CD4-positive, alpha-beta memory T cell (primary cell): ENCODE data around the gene KLF13. TPM values are rescaled to one million over a fixed set of nuclear protein-coding genes. Genes with fewer than 3 reads are reported as not detected.
A peak's percentile ranks its signal among the peaks of the same experiment; 100 is the strongest.

ENCODE experiments used
- CTCF ChIA-PET: fragments of 350-600 bp; sonication (Branson Sonifier 250); formaldehyde crosslinking; loops from one replicate; lab custom pipeline; 2021; ENCODE audit warnings: inconsistent platforms; ENCODE audit not compliant: partially characterized antibody; lab: Charles Lee
- POLR2A ChIA-PET: fragments of 350-600 bp; sonication (Branson Sonifier 250); formaldehyde crosslinking; loops from one replicate; lab custom pipeline; 2021; ENCODE audit not compliant: partially characterized antibody; lab: Charles Lee
- DNase-seq, 5 donors: peaks; one replicate each; pipeline versions ENCODE4 v3.0.0 to v3.0.0-alpha.2; 2020 to 2022; ENCODE audit warnings: mixed read lengths in 1 of 5
- H3K27ac ChIP-seq: one replicate; pipeline ENCODE4 v1.7.0; 2013; ENCODE audit warnings: low read depth, low read length
- H3K27me3 ChIP-seq: 2 replicates; pipeline ENCODE4 v1.7.0; 2013; ENCODE audit warnings: mild to moderate bottlenecking, low read length, moderate library complexity; ENCODE audit not compliant: insufficient read depth
- H3K36me3 ChIP-seq: 2 replicates; pipeline ENCODE4 v1.7.0; 2013; ENCODE audit warnings: mild to moderate bottlenecking, low read length, moderate library complexity; ENCODE audit not compliant: insufficient read depth
- H3K4me1 ChIP-seq: 2 replicates; pipeline ENCODE4 v1.7.0; 2013; ENCODE audit warnings: mild to moderate bottlenecking, low read length, moderate library complexity; ENCODE audit not compliant: insufficient read depth
- H3K4me3 ChIP-seq, 2 donors: one replicate each; pipeline ENCODE4 v1.7.0; 2013; ENCODE audit warnings: low read length in 2 of 2, mild to moderate bottlenecking in 1 of 2
- H3K9me3 ChIP-seq, 2 donors: one replicate each; pipeline ENCODE4 v1.7.0; 2013; ENCODE audit warnings: low read length in 2 of 2, control low read depth in 1 of 2; ENCODE audit not compliant: control insufficient read depth in 1 of 2
- H3K27ac Mint-ChIP-seq, 7 donors: one replicate each; pipeline ENCODE4 v1.8.0; 2020 to 2021; ENCODE audit warnings: mixed read lengths in 7 of 7, mild to moderate bottlenecking in 6 of 7, inconsistent platforms in 3 of 7, moderate library complexity in 3 of 7
- H3K27me3 Mint-ChIP-seq, 2 donors: one replicate each; pipeline ENCODE4 v1.8.0; 2020 to 2021; ENCODE audit warnings: mixed read lengths in 2 of 2
- H3K36me3 Mint-ChIP-seq, 2 donors: one replicate each; pipeline ENCODE4 v1.8.0; 2020 to 2021; ENCODE audit warnings: mixed read lengths in 2 of 2, inconsistent platforms in 1 of 2, mild to moderate bottlenecking in 1 of 2
- H3K4me1 Mint-ChIP-seq, 4 donors: one replicate each; pipeline ENCODE4 v1.8.0; 2020 to 2021; ENCODE audit warnings: mixed read lengths in 4 of 4, mild to moderate bottlenecking in 1 of 4
- H3K4me3 Mint-ChIP-seq, 8 donors: one replicate each; pipeline ENCODE4 v1.8.0; 2020 to 2021; ENCODE audit warnings: mixed read lengths in 8 of 8, mild to moderate bottlenecking in 7 of 8, moderate library complexity in 6 of 8, inconsistent platforms in 3 of 8
- H3K9me3 Mint-ChIP-seq, 8 donors: one replicate each; pipeline ENCODE4 v1.8.0; 2020 to 2021; ENCODE audit warnings: mixed read lengths in 8 of 8, mild to moderate bottlenecking in 5 of 8, inconsistent platforms in 3 of 8, moderate library complexity in 1 of 8
- intact Hi-C: fragments of 100-400 bp; cut with micrococcal nuclease; formaldehyde crosslinking; loops from one replicate; pipeline ENCODE4 v1.15.1; 2023
- polyA plus RNA-seq, 2 donors: library from polyadenylated mRNA; unstranded; fragments of 300-500 nt; fragmentation: Illumina TruSeq; gene quantifications; one replicate each; pipeline ENCODE4 v1.2.3, GENCODE V29; 2021
- total RNA-seq, 2 experiments: library from RNA; stranded (reverse); gene quantifications; one replicate each; pipeline ENCODE4 v1.2.3, GENCODE V29; 2021

The KLF13 gene
- total and polyA plus RNA-seq, 4 experiments from 2014 or later = 22.0 to 202 (median 139) TPM

- CTCF ChIA-PET = interaction anchor here (0.6 to 5.2 kb wide), 15 partner anchors 14 to 159 kb away, joined by 3 to 18 read pairs (median 5); no protein-coding TSS in a partner anchor
- H3K4me1 Mint-ChIP-seq = peaks cover 42 to 67% (median 54%) of the 10 kb centered on the region in 4 donors
- Histone ChIP-seq H3K4me3 (peak overlapping the region; percentile 74 to 93), H3K36me3 (no peaks in the 10 kb centered on the region), H3K9me3 (no peaks in the 10 kb centered on the region), H3K27ac (peak overlapping the region; percentile 96), H3K27me3 (no peaks in the 10 kb centered on the region), H3K4me1 (peaks cover 66% of the 10 kb centered on the region)
- DNase-seq = peak; percentile 77 to 90 (median 80)
- H3K4me3 Mint-ChIP-seq = peak overlapping the region; percentile 91 to 97 (median 94)
- POLR2A ChIA-PET = interaction anchor here (0.8 to 9.1 kb wide), 13 partner anchors 12 to 160 kb away, joined by 3 to 528 read pairs (median 10); no protein-coding TSS in a partner anchor
- intact Hi-C loops = loop anchor here (1.0 to 10.0 kb wide), 3 partner anchors 33 to 334 kb away; partner anchors contain the start of gene MTMR10
- H3K27ac Mint-ChIP-seq = peak overlapping the region; percentile 93 to 99 (median 96)
- peaks cover 13 to 31% of the 10 kb centered on the region in 2 donors for H3K36me3 Mint-ChIP-seq
- peaks cover 0 to 2% (median 0%) of the 10 kb centered on the region in 8 donors for H3K9me3 Mint-ChIP-seq
- no peaks in the 10 kb centered on the region for H3K27me3 Mint-ChIP-seq
Measured at GRCh38 chr15:31328428-31328968, 1.9 kb downstream of the KLF13 start.

- POLR2A ChIA-PET = interaction anchor here (0.8 to 9.1 kb wide), 13 partner anchors 12 to 159 kb away, joined by 3 to 528 read pairs (median 8); no protein-coding TSS in a partner anchor
Measured at GRCh38 chr15:31328969-31329639, 2.5 kb downstream of the KLF13 start.

GRCh38 chr15:31329640-31330010, 3.0 kb downstream of the KLF13 start:
- Mint-ChIP-seq H3K27me3 (no peaks in the 10 kb centered on the region), H3K4me3 (peak overlapping the region; percentile 91 to 97 (median 94)), H3K9me3 (peaks cover 0 to 2% (median 0%) of the 10 kb centered on the region in 8 donors), H3K27ac (peak overlapping the region; percentile 93 to 99 (median 97)), H3K36me3 (peaks cover 13 to 32% of the 10 kb centered on the region in 2 donors), H3K4me1 (peaks cover 43 to 72% (median 56%) of the 10 kb centered on the region in 4 donors)
- POLR2A ChIA-PET = interaction anchor here (1.3 to 9.1 kb wide), 8 partner anchors 12 to 154 kb away, joined by 5 to 528 read pairs (median 79); no protein-coding TSS in a partner anchor
- H3K4me1 ChIP-seq = peaks cover 66% of the 10 kb centered on the region
- DNase-seq = no peak
- no peaks in the 10 kb centered on the region for H3K9me3 ChIP-seq
- peak overlapping the region; percentile 96 for H3K27ac ChIP-seq
- H3K4me3 ChIP-seq = peak overlapping the region; percentile 74 to 93
- H3K36me3 ChIP-seq = no peaks in the 10 kb centered on the region
- CTCF ChIA-PET = interaction anchor here (1.1 to 5.2 kb wide), 10 partner anchors 18 to 158 kb away, joined by 3 to 18 read pairs (median 5); no protein-coding TSS in a partner anchor
- intact Hi-C loops = loop anchor here (5.0 to 10.0 kb wide), 2 partner anchors 127 to 335 kb away; partner anchors contain the start of gene MTMR10
- H3K27me3 ChIP-seq = no peaks in the 10 kb centered on the region

More at GRCh38 chr15:31328969-31329639, 2.5 kb downstream of the KLF13 start:
- Mint-ChIP-seq H3K36me3 (peaks cover 13 to 31% of the 10 kb centered on the region in 2 donors), H3K9me3 (peaks cover 0 to 2% (median 0%) of the 10 kb centered on the region in 8 donors), H3K4me3 (peak overlapping the region; percentile 91 to 97 (median 94)), H3K27me3 (no peaks in the 10 kb centered on the region), H3K27ac (peak overlapping the region; percentile 93 to 99 (median 97)), H3K4me1 (peaks cover 46 to 72% (median 58%) of the 10 kb centered on the region in 4 donors)
- H3K4me1 ChIP-seq = peaks cover 67% of the 10 kb centered on the region
- no peaks in the 10 kb centered on the region for H3K27me3 ChIP-seq
- DNase-seq = peak in 1 of 5 donors; percentile 66
- H3K36me3 ChIP-seq = no peaks in the 10 kb centered on the region
- peak overlapping the region; percentile 96 for H3K27ac ChIP-seq
- peak overlapping the region; percentile 74 to 93 for H3K4me3 ChIP-seq
- H3K9me3 ChIP-seq = no peaks in the 10 kb centered on the region
- CTCF ChIA-PET = interaction anchor here (0.6 to 5.2 kb wide), 17 partner anchors 13 to 159 kb away, joined by 3 to 18 read pairs (median 5); no protein-coding TSS in a partner anchor
- intact Hi-C loops = loop anchor here (1.0 to 10.0 kb wide), 3 partner anchors 32 to 334 kb away; partner anchors contain the start of gene MTMR10

- H3K4me1 ChIP-seq = peaks cover 66% of the 10 kb centered on the region
- H3K9me3 Mint-ChIP-seq = peaks cover 0 to 2% (median 0%) of the 10 kb centered on the region in 8 donors
- H3K4me1 Mint-ChIP-seq = peaks cover 44 to 72% (median 56%) of the 10 kb centered on the region in 4 donors
- CTCF ChIA-PET = interaction anchor here (0.6 to 5.2 kb wide), 11 partner anchors 17 to 158 kb away, joined by 3 to 18 read pairs (median 4); no protein-coding TSS in a partner anchor
- peaks cover 13 to 35% of the 10 kb centered on the region in 2 donors for H3K36me3 Mint-ChIP-seq
- POLR2A ChIA-PET = interaction anchor here (1.5 to 9.1 kb wide), 4 partner anchors 11 to 108 kb away, joined by 5 to 528 read pairs (median 138); no protein-coding TSS in a partner anchor
- intact Hi-C loops = no loop called here
- DNase-seq = no peak
- H3K27me3 ChIP-seq = no peaks in the 10 kb centered on the region
- peak overlapping the region; percentile 74 to 93 for H3K4me3 ChIP-seq
- peak overlapping the region; percentile 93 to 99 (median 97) for H3K27ac Mint-ChIP-seq
- no peaks in the 10 kb centered on the region for H3K9me3 ChIP-seq
- H3K27ac ChIP-seq = peak overlapping the region; percentile 96
- H3K36me3 ChIP-seq = no peaks in the 10 kb centered on the region
- peak overlapping the region; percentile 91 to 97 (median 94) for H3K4me3 Mint-ChIP-seq
- H3K27me3 Mint-ChIP-seq = no peaks in the 10 kb centered on the region
Measured at GRCh38 chr15:31330111-31330785, 3.6 kb downstream of the KLF13 start.

- H3K27me3 ChIP-seq = no peaks in the 10 kb centered on the region
- H3K36me3 ChIP-seq = peaks cover under 1% of the 10 kb centered on the region
- H3K9me3 ChIP-seq = no peaks in the 10 kb centered on the region
- ChIA-PET CTCF (interaction anchor here (0.9 to 5.2 kb wide), 9 partner anchors 17 to 157 kb away, joined by 3 to 18 read pairs (median 4); no protein-coding TSS in a partner anchor), POLR2A (interaction anchor here (1.5 to 9.1 kb wide), 4 partner anchors 10 to 107 kb away, joined by 5 to 528 read pairs (median 138); no protein-coding TSS in a partner anchor)
- peaks cover 70% of the 10 kb centered on the region for H3K4me1 ChIP-seq
- Mint-ChIP-seq H3K36me3 (peaks cover 13 to 39% of the 10 kb centered on the region in 2 donors), H3K9me3 (peaks cover 0 to 2% (median 0%) of the 10 kb centered on the region in 8 donors), H3K27ac (peak overlapping the region; percentile 73 to 99 (median 95)), H3K4me3 (peak overlapping the region; percentile 91 to 97 (median 94)), H3K4me1 (peaks cover 48 to 75% (median 61%) of the 10 kb centered on the region in 4 donors), H3K27me3 (no peaks in the 10 kb centered on the region)
- intact Hi-C loops = loop anchor here (1.0 kb wide), 1 partner anchor 10 kb away; no protein-coding TSS in a partner anchor
- peak overlapping the region; percentile 50 for H3K27ac ChIP-seq
- no peak for DNase-seq
- H3K4me3 ChIP-seq = peak overlapping the region; percentile 5 to 29
Measured at GRCh38 chr15:31330836-31331235, 4.2 kb downstream of the KLF13 start.

- peaks cover 6% of the 10 kb centered on the region for H3K36me3 ChIP-seq
- Mint-ChIP-seq H3K9me3 (peaks cover 0 to 2% (median 0%) of the 10 kb centered on the region in 8 donors), H3K27me3 (no peaks in the 10 kb centered on the region), H3K36me3 (peaks cover 13 to 41% of the 10 kb centered on the region in 2 donors), H3K4me3 (peak overlapping the region; percentile 91 to 97 (median 94)), H3K27ac (peak overlapping the region; percentile 73 to 99 (median 93)), H3K4me1 (peaks cover 52 to 81% (median 66%) of the 10 kb centered on the region in 4 donors)
- H3K27ac ChIP-seq = peak overlapping the region; percentile 50
- intact Hi-C loops = loop anchor here (1.0 kb wide), 1 partner anchor 10 kb away; no protein-coding TSS in a partner anchor
- ChIA-PET CTCF (interaction anchor here (2.1 to 5.2 kb wide), 2 partner anchors 130 to 157 kb away, joined by 8 to 18 read pairs; no protein-coding TSS in a partner anchor), POLR2A (interaction anchor here (1.0 to 3.5 kb wide), 4 partner anchors 10 to 61 kb away, joined by 5 to 25 read pairs (median 5); no protein-coding TSS in a partner anchor)
- H3K27me3 ChIP-seq = no peaks in the 10 kb centered on the region
- no peaks in the 10 kb centered on the region for H3K9me3 ChIP-seq
- peak overlapping the region; percentile 5 to 29 for H3K4me3 ChIP-seq
- DNase-seq = no peak
- H3K4me1 ChIP-seq = peaks cover 76% of the 10 kb centered on the region
Measured at GRCh38 chr15:31331389-31331788, 4.8 kb downstream of the KLF13 start.
